Bronchus fibroblast of lung (primary cell): ENCODE data around the gene RALGPS1. TPM values are rescaled to one million over a fixed set of nuclear protein-coding genes. Genes with fewer than 3 reads are reported as not detected.

Source experiments
- total RNA-seq: library from RNA; depleted of rRNA; stranded (reverse); fragments of >200 nt; gene quantifications from 2 replicates; pipeline ENCODE4 v1.2.3, GENCODE V29; 2015

The RALGPS1 gene
- total RNA-seq: 0.67 and 2.7 TPM in 2 replicates

GRCh38 chr9:126914458-126915280 lies at the start of gene RALGPS1:
RALGPS1 (plus strand) TSS chr9:126914782; CDS start chr9:126962290, 47,508 bp downstream.

GRCh38 chr9:127122176-127123063 lies 207.8 kb downstream of the RALGPS1 start, which contains the start of gene ANGPTL2:
ANGPTL2 (minus strand) TSS chr9:127122635; CDS start chr9:127108731, 13,904 bp downstream.

GRCh38 chr9:127264462-127265219 lies 350.1 kb downstream of the RALGPS1 start, which contains the start of gene GARNL3:
GARNL3 (plus strand) TSS chr9:127264774; CDS start chr9:127264878, 104 bp downstream.

Other genes starting within 250 kb of the RALGPS1 start
- gene ZBTB43, start 109.7 kb upstream of the RALGPS1 start, total RNA-seq: 3.0 TPM in 2 replicates
- gene ZBTB34, start 54.1 kb upstream of the RALGPS1 start, total RNA-seq: 2.1 and 2.4 TPM in 2 replicates
- gene ANGPTL2, start 207.9 kb downstream of the RALGPS1 start, total RNA-seq: 4.6 and 4.9 TPM in 2 replicates